Gastroesophageal sphincter (tissue), 3 donors: ENCODE data around the gene TEX47.

Experiments used
- CTCF ChIP-seq, 4 experiments: fragments of 200-600 bp in 2 of 4; fragments of 450-650 bp in 2 of 4; sonication (generic) in 1 of 4; IDR thresholded peaks; one replicate each; pipeline ENCODE4 v1.5.1; 2017 to 2019; ENCODE audit warnings: antibody characterized with exemption in 4 of 4, mild to moderate bottlenecking in 2 of 4, moderate library complexity in 2 of 4
- POLR2A ChIP-seq, 2 donors: fragments of 450-650 bp; IDR thresholded peaks; one replicate each; pipeline ENCODE4 v1.6.1; 2017; ENCODE audit warnings: antibody characterized with exemption in 2 of 2, mild to moderate bottlenecking in 2 of 2, moderate library complexity in 1 of 2

GRCh38 chr7:88792361-88792760 is 3.2 kb downstream of the TEX47 start:
- no peak for TF ChIP-seq POLR2A (IDR thresholded peaks at IDR 0.05)
- no peak for TF ChIP-seq CTCF (IDR thresholded peaks at IDR 0.05)
